Keratinocyte (primary cell): ENCODE results near the gene FCRL3. TPM values are rescaled to one million over a fixed set of nuclear protein-coding genes. Genes with fewer than 3 reads are reported as not detected.
"Not testable (repeated sequence)": the region's sequence is repeated elsewhere in the genome, so short reads cannot be mapped to it uniquely, and the experiment has no call there.

Experiments used
- DNase-seq: peaks from one replicate; pipeline ENCODE4 v3.0.0-alpha.2; 2011; ENCODE audit warnings: low read depth, missing footprints, low spot score
- FAIRE-seq: peaks from 2 replicates; lab custom pipeline; 2011; peaks lifted over from hg19 to GRCh38; lab: Jason Lieb, UNC
- H2AFZ ChIP-seq: 2 replicates; pipeline ENCODE4 v1.6.0; 2012; ENCODE audit warnings: low read length, control low read depth, inconsistent platforms; ENCODE audit not compliant: control insufficient read depth
- H3K27ac ChIP-seq: 2 replicates; pipeline ENCODE4 v1.5.1; 2011; ENCODE audit warnings: low read length; ENCODE audit not compliant: control insufficient read depth, insufficient read depth
- H3K27me3 ChIP-seq: 3 replicates; pipeline ENCODE4 v1.6.0; 2011; ENCODE audit warnings: low read length; ENCODE audit not compliant: control insufficient read depth, insufficient read depth; ENCODE audit errors: extremely low read depth
- H3K36me3 ChIP-seq, 2 experiments: 2 replicates in 1 of 2; 3 replicates in 1 of 2; pipeline ENCODE4 v1.5.1; 2011; ENCODE audit warnings: low read length in 2 of 2, mild to moderate bottlenecking in 1 of 2; ENCODE audit not compliant: control insufficient read depth in 2 of 2, insufficient read depth in 2 of 2; ENCODE audit errors: extremely low read depth in 1 of 2
- H3K4me1 ChIP-seq: 3 replicates; pipeline ENCODE4 v1.5.1; 2011; ENCODE audit warnings: low read length; ENCODE audit not compliant: control insufficient read depth, insufficient read depth; ENCODE audit errors: extremely low read depth
- H3K4me2 ChIP-seq: 3 replicates; pipeline ENCODE4 v1.6.0; 2011; ENCODE audit warnings: low read depth, low read length; ENCODE audit not compliant: control insufficient read depth, insufficient read depth; ENCODE audit errors: extremely low read depth
- H3K4me3 ChIP-seq, 3 experiments: fragments of 200-600 bp in 1 of 3; sonication (generic) in 1 of 3; 2 replicates in 2 of 3; 3 replicates in 1 of 3; pipeline ENCODE4 v1.5.1; 2011 to 2016; ENCODE audit warnings: low read length in 3 of 3, mild to moderate bottlenecking in 3 of 3, control low read depth in 2 of 3, inconsistent platforms in 1 of 3, low read depth in 1 of 3, mixed read lengths in 1 of 3, mixed run types in 1 of 3, moderate library complexity in 1 of 3; ENCODE audit not compliant: control insufficient read depth in 2 of 3, insufficient read depth in 2 of 3; ENCODE audit errors: extremely low read depth in 1 of 3
- H3K79me2 ChIP-seq: 2 replicates; pipeline ENCODE4 v1.6.0; 2012; ENCODE audit warnings: low read length; ENCODE audit not compliant: control insufficient read depth, insufficient read depth
- H3K9ac ChIP-seq: 3 replicates; pipeline ENCODE4 v1.6.0; 2011; ENCODE audit warnings: low read length; ENCODE audit not compliant: control insufficient read depth, insufficient read depth; ENCODE audit errors: extremely low read depth
- H3K9me1 ChIP-seq: 3 replicates; pipeline ENCODE4 v1.6.0; 2011; ENCODE audit warnings: low read length; ENCODE audit not compliant: control insufficient read depth, insufficient read depth; ENCODE audit errors: extremely low read depth
- H3K9me3 ChIP-seq: 2 replicates; pipeline ENCODE4 v1.5.1; 2012; ENCODE audit warnings: low read depth, low read length; ENCODE audit not compliant: control insufficient read depth
- H4K20me1 ChIP-seq: 3 replicates; pipeline ENCODE4 v1.6.0; 2011; ENCODE audit warnings: low read length; ENCODE audit not compliant: control insufficient read depth, insufficient read depth; ENCODE audit errors: extremely low read depth
- EZH2 ChIP-seq: IDR thresholded peaks from one replicate; pipeline ENCODE4 v1.6.1; 2012; ENCODE audit warnings: inconsistent platforms, mild to moderate bottlenecking, low read length, moderate library complexity
- dilution Hi-C: fragments of 300-500 bp; cut with MboI; formaldehyde crosslinking; loops from one replicate; pipeline ENCODE4 v1.7.0; 2020; ENCODE audit warnings: low sequenced_read_pairs; ENCODE audit not compliant: extremely low pct_ligation_motif_present
- polyA plus RNA-seq, 5 experiments: library from polyadenylated mRNA; depleted of rRNA in 3 of 5; stranded (reverse) in 3 of 5; stranded (forward) in 1 of 5; unstranded in 1 of 5; fragments of >200 nt; gene quantifications; 1 replicate in 1 of 5; 2 replicates in 3 of 5; 3 replicates in 1 of 5; pipeline versions ENCODE4 v1.2.1 to v1.2.3, GENCODE V29; 2011 to 2012; ENCODE audit warnings: missing spikeins in 2 of 5, low read depth in 1 of 5, low replicate concordance in 1 of 5
- TF ChIP-seq, protein P1 (sequence below), 3 experiments: IDR thresholded peaks in 1 of 3; conservative IDR thresholded peaks in 1 of 3; optimal IDR thresholded peaks in 1 of 3; 2 replicates in 2 of 3; 3 replicates in 1 of 3; pipeline versions ENCODE3 to v1.5.1; 2011; ENCODE audit warnings: low read length in 3 of 3, mild to moderate bottlenecking in 3 of 3, moderate library complexity in 2 of 3, control low read depth in 1 of 3, inconsistent platforms in 1 of 3; ENCODE audit not compliant: insufficient read depth in 2 of 3; ENCODE audit errors: extremely low read depth in 1 of 3

FCRL3 gene
- polyA plus RNA-seq, 1 donor (not counting 4 experiments of a cell fraction or from before 2014, with no cell fraction given) = not detected

DNA sequence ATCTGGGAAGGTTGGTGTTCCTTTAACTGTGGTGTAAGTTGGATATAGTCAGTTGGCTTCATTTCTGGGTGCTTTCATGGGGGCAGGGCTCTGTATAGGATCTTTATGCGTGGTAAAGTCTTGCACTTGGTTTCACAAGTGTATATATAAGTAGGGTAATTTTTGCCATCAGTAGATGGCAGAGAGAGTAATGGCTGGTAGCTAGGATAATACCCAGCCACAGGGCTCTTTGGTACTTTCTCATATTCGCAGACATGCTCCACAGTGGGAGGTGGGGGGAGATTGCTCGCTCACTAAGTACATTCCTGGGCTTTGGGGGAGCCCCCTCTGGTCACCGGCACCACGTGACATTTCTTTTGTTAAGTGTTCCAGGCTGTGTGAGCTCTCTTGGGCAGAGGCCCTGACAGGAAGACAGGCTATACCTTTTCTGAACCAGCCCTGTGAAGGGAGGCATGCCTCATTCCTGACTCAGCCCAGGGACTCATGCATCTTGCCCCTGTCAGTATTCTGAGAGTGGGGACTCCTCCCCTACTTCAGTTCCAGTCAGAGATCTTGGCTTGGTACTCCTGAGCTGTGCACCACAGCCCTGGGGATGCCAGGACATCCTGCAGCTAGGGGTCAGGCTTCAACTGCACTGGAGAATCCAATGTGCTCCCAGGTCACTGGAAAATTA is 38.8 kb upstream of the FCRL3 start:
- Histone ChIP-seq H3K4me1 (no peaks in the 10 kb centered on the region), H3K36me3 (no peaks in the 10 kb centered on the region), H3K9ac (no peak overlapping the region), H3K79me2 (no peaks in the 10 kb centered on the region), H3K27ac (no peak overlapping the region), H3K9me1 (no peaks in the 10 kb centered on the region), H3K9me3 (no peaks in the 10 kb centered on the region), H3K4me2 (no peak overlapping the region), H3K27me3 (no peaks in the 10 kb centered on the region), H3K4me3 (no peak overlapping the region), H2AFZ (no peak overlapping the region), H4K20me1 (no peaks in the 10 kb centered on the region)
- FAIRE-seq = no peak
- dilution Hi-C loops = no loop called here
- no peak for DNase-seq
- TF ChIP-seq, protein P1, sequence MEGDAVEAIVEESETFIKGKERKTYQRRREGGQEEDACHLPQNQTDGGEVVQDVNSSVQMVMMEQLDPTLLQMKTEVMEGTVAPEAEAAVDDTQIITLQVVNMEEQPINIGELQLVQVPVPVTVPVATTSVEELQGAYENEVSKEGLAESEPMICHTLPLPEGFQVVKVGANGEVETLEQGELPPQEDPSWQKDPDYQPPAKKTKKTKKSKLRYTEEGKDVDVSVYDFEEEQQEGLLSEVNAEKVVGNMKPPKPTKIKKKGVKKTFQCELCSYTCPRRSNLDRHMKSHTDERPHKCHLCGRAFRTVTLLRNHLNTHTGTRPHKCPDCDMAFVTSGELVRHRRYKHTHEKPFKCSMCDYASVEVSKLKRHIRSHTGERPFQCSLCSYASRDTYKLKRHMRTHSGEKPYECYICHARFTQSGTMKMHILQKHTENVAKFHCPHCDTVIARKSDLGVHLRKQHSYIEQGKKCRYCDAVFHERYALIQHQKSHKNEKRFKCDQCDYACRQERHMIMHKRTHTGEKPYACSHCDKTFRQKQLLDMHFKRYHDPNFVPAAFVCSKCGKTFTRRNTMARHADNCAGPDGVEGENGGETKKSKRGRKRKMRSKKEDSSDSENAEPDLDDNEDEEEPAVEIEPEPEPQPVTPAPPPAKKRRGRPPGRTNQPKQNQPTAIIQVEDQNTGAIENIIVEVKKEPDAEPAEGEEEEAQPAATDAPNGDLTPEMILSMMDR (optimal IDR thresholded peaks at IDR 0.05 in 1 of 3, IDR thresholded peaks at IDR 0.05 in 1 of 3, conservative IDR thresholded peaks at IDR 0.05 in 1 of 3; ENCODE audit: extremely low read depth in 1 of 3, insufficient read depth in 2 of 3, low read length in 3 of 3) = peak in 2 of 3 experiments; percentile 21 to 39
- no peak for TF ChIP-seq EZH2

GRCh38 chr1:157735991-157736390 is 35.4 kb upstream of the FCRL3 start:
- H3K27ac ChIP-seq, H4K20me1 ChIP-seq, H3K27me3 ChIP-seq, H3K9me3 ChIP-seq, dilution Hi-C loops, H3K9ac ChIP-seq, H3K4me1 ChIP-seq, H2AFZ ChIP-seq, H3K9me1 ChIP-seq, DNase-seq, FAIRE-seq, H3K36me3 ChIP-seq, H3K4me3 ChIP-seq, H3K4me2 ChIP-seq, H3K79me2 ChIP-seq: not testable (repeated sequence)

GRCh38 chr1:157734321-157734720 is 33.8 kb upstream of the FCRL3 start:
- Histone ChIP-seq H3K9ac (no peak overlapping the region), H3K27ac (no peak overlapping the region), H3K9me3 (no peaks in the 10 kb centered on the region), H4K20me1 (no peaks in the 10 kb centered on the region), H3K36me3 (no peaks in the 10 kb centered on the region), H3K4me1 (no peaks in the 10 kb centered on the region), H2AFZ (no peak overlapping the region), H3K4me3 (no peak overlapping the region), H3K27me3 (no peaks in the 10 kb centered on the region), H3K9me1 (no peaks in the 10 kb centered on the region), H3K79me2 (no peaks in the 10 kb centered on the region), H3K4me2 (no peak overlapping the region)
- no peak for TF ChIP-seq EZH2
- TF ChIP-seq, protein P1 (optimal IDR thresholded peaks at IDR 0.05 in 1 of 3, IDR thresholded peaks at IDR 0.05 in 1 of 3, conservative IDR thresholded peaks at IDR 0.05 in 1 of 3; ENCODE audit: extremely low read depth in 1 of 3, insufficient read depth in 2 of 3, low read length in 3 of 3) = no peak
- DNase-seq = no peak
- no peak for FAIRE-seq
- dilution Hi-C loops = no loop called here
